Astrocyte of the hippocampus (primary cell): ENCODE data around the gene ANKS3.
"Not testable (repeated sequence)": the region's sequence is repeated elsewhere in the genome, so short reads cannot be mapped to it uniquely, and the experiment has no call there.

ENCODE experiments used
- DNase-seq: peaks from one replicate; pipeline ENCODE4 v3.0.0; 2011; ENCODE audit warnings: low read depth, low spot score

ANKS3 gene

GRCh38 chr16:4755687-4756086 is 21.6 kb upstream of the ANKS3 start:
- DNase-seq, result no peak

- no peak for DNase-seq
These were observed 20.8 kb upstream of the ANKS3 start for GRCh38 chr16:4754865-4755264.

- no peak for DNase-seq
These were observed 19.2 kb upstream of the ANKS3 start for GRCh38 chr16:4753227-4753626.

- no peak for DNase-seq
These were observed 18.5 kb upstream of the ANKS3 start for GRCh38 chr16:4752351-4753100.

GRCh38 chr16:4750896-4751295 is 16.8 kb upstream of the ANKS3 start:
- DNase-seq, result no peak

GRCh38 chr16:4749700-4750257 is 15.7 kb upstream of the ANKS3 start:
- no peak for DNase-seq

GRCh38 chr16:4748682-4749411 is 14.8 kb upstream of the ANKS3 start:
- DNase-seq, result no peak

- DNase-seq, result no peak
These were observed 14.0 kb upstream of the ANKS3 start for GRCh38 chr16:4747906-4748681.

- DNase-seq, result peak; percentile 24
These were observed 13.0 kb upstream of the ANKS3 start for GRCh38 chr16:4746991-4747574.

GRCh38 chr16:4746215-4746614 is 12.1 kb upstream of the ANKS3 start:
- no peak for DNase-seq

GRCh38 chr16:4745274-4745569 is 11.2 kb upstream of the ANKS3 start:
- no peak for DNase-seq

GRCh38 chr16:4744555-4745273 is 10.6 kb upstream of the ANKS3 start:
- no peak for DNase-seq

GRCh38 chr16:4743226-4743878 is 9.3 kb upstream of the ANKS3 start:
- no peak for DNase-seq

- DNase-seq, result not testable (repeated sequence)
These were observed 4.3 kb upstream of the ANKS3 start for GRCh38 chr16:4738370-4738769.

GRCh38 chr16:4737545-4737944 is 3.5 kb upstream of the ANKS3 start:
- no peak for DNase-seq

GRCh38 chr16:4736546-4736945 is 2.5 kb upstream of the ANKS3 start:
- DNase-seq, result no peak

- peak; percentile 91 for DNase-seq
These were observed 862 bp upstream of the ANKS3 start for GRCh38 chr16:4734730-4735535.

GRCh38 chr16:4733747-4734062 is 366 bp downstream of the ANKS3 start:
- DNase-seq, result no peak

GRCh38 chr16:4733211-4733742 is 794 bp downstream of the ANKS3 start:
- no peak for DNase-seq

GRCh38 chr16:4729876-4730275 is 4.2 kb downstream of the ANKS3 start:
- DNase-seq, result no peak
